ENCODE data around the gene ATP2B2. TPM values are rescaled to one million over a fixed set of nuclear protein-coding genes. Genes with fewer than 3 reads are reported as not detected.
A peak's percentile ranks its signal among the peaks of the same experiment; 100 is the strongest.
"Not testable (repeated sequence)": the region's sequence is repeated elsewhere in the genome, so short reads cannot be mapped to it uniquely, and the experiment has no call there.

ATP2B2 gene
- polyA plus RNA-seq, 3 donors: not detected

DNA sequence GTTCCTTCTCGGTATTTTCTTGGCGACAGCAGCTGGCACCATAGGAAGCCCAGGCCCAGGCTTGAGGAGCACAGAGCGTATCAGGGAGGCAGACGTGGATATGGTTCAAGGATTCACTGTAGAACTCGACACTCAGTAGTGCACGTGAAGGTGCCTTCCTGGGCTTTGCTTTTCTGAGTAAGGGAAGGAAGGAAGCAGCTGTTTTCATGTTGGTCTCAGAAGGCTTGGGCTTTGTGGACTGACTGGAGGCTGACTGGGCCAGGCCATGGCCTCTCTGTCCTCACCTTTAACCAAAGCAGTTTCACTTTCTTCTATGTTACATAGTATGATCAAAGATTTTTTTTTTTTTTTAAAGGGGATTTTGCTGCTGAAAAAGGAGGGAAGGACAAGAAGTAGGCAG is 205.7 kb downstream of the ATP2B2 start:
- H3K9ac ChIP-seq (ENCODE audit: insufficient read depth, low read length, poor library complexity, severe bottlenecking): no peak overlapping the region
- H3K4me1 ChIP-seq (ENCODE audit: control insufficient read depth in 1 of 2, insufficient read depth in 2 of 2, low read length in 2 of 2): peaks cover 0 to 2% of the 10 kb centered on the region in 2 donors
- Mint-ChIP-seq H3K4me3 (no peak overlapping the region), H3K27me3 (ENCODE audit: low read depth in 3 of 3) (no peaks in the 10 kb centered on the region), H3K9me3 (no peaks in the 10 kb centered on the region), H3K36me3 (peaks cover 56 to 82% of the 10 kb centered on the region in 2 donors), H3K27ac (peak overlapping the region in 2 of 7 donors; percentile 42 to 66), H3K4me1 (peaks cover 4% of the 10 kb centered on the region)
- H3K4me3 ChIP-seq (replicated peaks in 1 of 3; ENCODE audit: low read depth in 2 of 3, low read length in 3 of 3): no peak overlapping the region
- peak overlapping the region in 1 of 2 donors; percentile 60 for H3K27ac ChIP-seq (ENCODE audit: low read depth in 1 of 2, low read length in 2 of 2)
- peaks cover 53 to 72% of the 10 kb centered on the region in 2 donors for H3K36me3 ChIP-seq (replicated peaks in 1 of 2; ENCODE audit: control insufficient read depth in 1 of 2, insufficient read depth in 2 of 2, low read length in 2 of 2)
- no peak for TF ChIP-seq CTCF (IDR thresholded peaks at IDR 0.05)
- 48% methylated on average over 6 of the region's 6 CpGs for WGBS (ENCODE audit: insufficient coverage)
- intact Hi-C loops (cut with micrococcal nuclease): no loop called here
- no peak overlapping the region for H2AFZ ChIP-seq (ENCODE audit: insufficient read depth, low read depth, low read length, poor library complexity, severe bottlenecking)
- peaks cover 18% of the 10 kb centered on the region for H3K79me2 ChIP-seq (ENCODE audit: insufficient read depth, low read length)
- H4K20me1 ChIP-seq (ENCODE audit: insufficient read depth, low read length): peaks cover 6% of the 10 kb centered on the region
- DNase-seq: no peak
- H3K27me3 ChIP-seq (ENCODE audit: control insufficient read depth in 2 of 2, insufficient read depth in 2 of 2, low read length in 2 of 2): no peaks in the 10 kb centered on the region
- H3K9me3 ChIP-seq (replicated peaks in 1 of 2; ENCODE audit: control insufficient read depth in 1 of 2, insufficient read depth in 1 of 2, low read length in 2 of 2): no peaks in the 10 kb centered on the region
- no peak overlapping the region for H3K4me2 ChIP-seq (replicated peaks; ENCODE audit: extremely low read depth, low read length, poor library complexity, severe bottlenecking)

GRCh38 chr3:10299175-10299574 is 206.2 kb downstream of the ATP2B2 start:
- H3K36me3 ChIP-seq (replicated peaks in 1 of 2; ENCODE audit: control insufficient read depth in 1 of 2, insufficient read depth in 2 of 2, low read length in 2 of 2): peaks cover 48 to 67% of the 10 kb centered on the region in 2 donors
- no peak for DNase-seq
- H3K36me3 Mint-ChIP-seq: peaks cover 51 to 77% of the 10 kb centered on the region in 2 donors

DNA sequence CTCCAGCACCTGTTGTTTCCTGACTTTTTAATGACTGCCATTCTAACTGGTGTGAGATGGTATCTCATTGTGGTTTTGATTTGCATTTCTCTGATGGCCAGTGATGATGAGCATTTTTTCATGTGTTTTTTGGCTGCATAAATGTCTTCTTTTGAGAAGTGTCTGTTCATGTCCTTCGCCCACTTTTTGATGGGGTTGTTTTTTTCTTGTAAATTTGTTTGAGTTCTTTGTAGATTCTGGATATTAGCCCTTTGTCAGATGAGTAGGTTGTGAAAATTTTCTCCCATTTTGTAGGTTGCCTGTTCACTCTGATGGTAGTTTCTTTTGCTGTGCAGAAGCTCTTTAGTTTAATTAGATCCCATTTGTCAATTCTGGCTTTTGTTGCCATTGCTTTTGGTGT is 207.3 kb downstream of the ATP2B2 start:
- H3K9ac ChIP-seq (ENCODE audit: insufficient read depth, low read length, poor library complexity, severe bottlenecking); H3K27me3 Mint-ChIP-seq (ENCODE audit: low read depth in 3 of 3); H3K9me3 Mint-ChIP-seq; intact Hi-C loops (cut with micrococcal nuclease); H3K9me3 ChIP-seq (replicated peaks in 1 of 2; ENCODE audit: control insufficient read depth in 1 of 2, insufficient read depth in 1 of 2, low read length in 2 of 2); H3K4me3 Mint-ChIP-seq; DNase-seq; H4K20me1 ChIP-seq (ENCODE audit: insufficient read depth, low read length); H2AFZ ChIP-seq (ENCODE audit: insufficient read depth, low read depth, low read length, poor library complexity, severe bottlenecking); H3K27ac Mint-ChIP-seq; H3K4me3 ChIP-seq (replicated peaks in 1 of 3; ENCODE audit: low read depth in 2 of 3, low read length in 3 of 3); H3K27ac ChIP-seq (ENCODE audit: low read depth in 1 of 2, low read length in 2 of 2); H3K4me2 ChIP-seq (replicated peaks; ENCODE audit: extremely low read depth, low read length, poor library complexity, severe bottlenecking); H3K27me3 ChIP-seq (ENCODE audit: control insufficient read depth in 2 of 2, insufficient read depth in 2 of 2, low read length in 2 of 2): not testable (repeated sequence)
- peaks cover 37 to 56% of the 10 kb centered on the region in 2 donors for H3K36me3 ChIP-seq (replicated peaks in 1 of 2; ENCODE audit: control insufficient read depth in 1 of 2, insufficient read depth in 2 of 2, low read length in 2 of 2)
- peaks cover 40 to 66% of the 10 kb centered on the region in 2 donors for H3K36me3 Mint-ChIP-seq
- H3K4me1 ChIP-seq (ENCODE audit: control insufficient read depth in 1 of 2, insufficient read depth in 2 of 2, low read length in 2 of 2): peaks cover 16 to 18% of the 10 kb centered on the region in 2 donors
- H3K79me2 ChIP-seq (ENCODE audit: insufficient read depth, low read length): peaks cover 25% of the 10 kb centered on the region
- no CpG with 5 or more reads among the region's 1 CpG for WGBS (ENCODE audit: insufficient coverage)
- H3K4me1 Mint-ChIP-seq: peaks cover 19% of the 10 kb centered on the region

More at GRCh38 chr3:10299175-10299574, 206.2 kb downstream of the ATP2B2 start:
- Mint-ChIP-seq H3K9me3 (no peaks in the 10 kb centered on the region), H3K27ac (peak overlapping the region in 3 of 7 donors; percentile 12 to 66 (median 54)), H3K4me3 (no peak overlapping the region), H3K4me1 (peaks cover 8% of the 10 kb centered on the region), H3K27me3 (ENCODE audit: low read depth in 3 of 3) (no peaks in the 10 kb centered on the region)
- H3K4me3 ChIP-seq (replicated peaks in 1 of 3; ENCODE audit: low read depth in 2 of 3, low read length in 3 of 3): no peak overlapping the region
- no peak overlapping the region for H3K9ac ChIP-seq (ENCODE audit: insufficient read depth, low read length, poor library complexity, severe bottlenecking)
- H3K79me2 ChIP-seq (ENCODE audit: insufficient read depth, low read length): peaks cover 18% of the 10 kb centered on the region
- H4K20me1 ChIP-seq (ENCODE audit: insufficient read depth, low read length): peaks cover 6% of the 10 kb centered on the region
- intact Hi-C loops (cut with micrococcal nuclease): no loop called here
- no CpG with 5 or more reads among the region's 2 CpGs for WGBS (ENCODE audit: insufficient coverage)
- no peaks in the 10 kb centered on the region for H3K9me3 ChIP-seq (replicated peaks in 1 of 2; ENCODE audit: control insufficient read depth in 1 of 2, insufficient read depth in 1 of 2, low read length in 2 of 2)
- no peak overlapping the region for H3K4me2 ChIP-seq (replicated peaks; ENCODE audit: extremely low read depth, low read length, poor library complexity, severe bottlenecking)
- H2AFZ ChIP-seq (ENCODE audit: insufficient read depth, low read depth, low read length, poor library complexity, severe bottlenecking): no peak overlapping the region
- no peak for TF ChIP-seq CTCF (IDR thresholded peaks at IDR 0.05)
- H3K27me3 ChIP-seq (ENCODE audit: control insufficient read depth in 2 of 2, insufficient read depth in 2 of 2, low read length in 2 of 2): no peaks in the 10 kb centered on the region
- H3K4me1 ChIP-seq (ENCODE audit: control insufficient read depth in 1 of 2, insufficient read depth in 2 of 2, low read length in 2 of 2): peaks cover 5 to 7% of the 10 kb centered on the region in 2 donors
- H3K27ac ChIP-seq (ENCODE audit: low read depth in 1 of 2, low read length in 2 of 2): peak overlapping the region in 1 of 2 donors; percentile 60
